Ovary (tissue), 9 donors: ENCODE data around the gene ZBED2. TPM values are rescaled to one million over a fixed set of nuclear protein-coding genes. Genes with fewer than 3 reads are reported as not detected.

ENCODE experiments used
- DNase-seq, 5 donors: peaks; one replicate each; pipeline ENCODE4 v3.0.0-alpha.2; 2019 to 2020
- H3K27ac ChIP-seq, 2 donors: fragments of 200-600 bp; one replicate each; pipeline versions ENCODE4 v1.5.1 to v1.8.0; 2019 to 2022
- H3K27me3 ChIP-seq: fragments of 200-600 bp; one replicate; pipeline ENCODE4 v1.8.0; 2022
- H3K36me3 ChIP-seq: fragments of 200-600 bp; sonication (generic); one replicate; pipeline ENCODE4 v1.5.1; 2019
- H3K4me1 ChIP-seq: one replicate; pipeline ENCODE4 v1.8.1; 2013; ENCODE audit warnings: mild to moderate bottlenecking, moderate library complexity; ENCODE audit not compliant: insufficient read depth
- H3K4me3 ChIP-seq: fragments of 200-600 bp; sonication (generic); one replicate; pipeline ENCODE4 v1.5.1; 2017
- H3K9me3 ChIP-seq, 2 donors: fragments of 200-600 bp in 1 of 2; sonication (generic) in 1 of 2; one replicate each; pipeline versions ENCODE4 v1.5.1 to v1.8.1; 2013 to 2019; ENCODE audit warnings: mild to moderate bottlenecking in 1 of 2, moderate library complexity in 1 of 2
- CTCF ChIP-seq, 3 donors: fragments of 450-650 bp in 2 of 3; fragments of 200-600 bp in 1 of 3; IDR thresholded peaks; one replicate each; pipeline versions ENCODE4 v1.5.1 to v1.8.0; 2016 to 2022; ENCODE audit warnings: antibody characterized with exemption in 3 of 3, mild to moderate bottlenecking in 1 of 3
- EP300 ChIP-seq: sonication (generic); formaldehyde crosslinking; IDR thresholded peaks from one replicate; pipeline ENCODE4 v1.6.1; 2017; ENCODE audit warnings: antibody characterized with exemption
- POLR2A ChIP-seq: fragments of 450-650 bp; IDR thresholded peaks from one replicate; pipeline ENCODE4 v1.6.1; 2017; ENCODE audit warnings: antibody characterized with exemption, mild to moderate bottlenecking, moderate library complexity
- WGBS, 3 donors: extraction: QIAGEN DNeasy Blood & Tissue Kit in 1 of 3; methylation state at CpG; one replicate each; pipeline versions ENCODE4 v1.1.5 to v1.1.7; 2013 to 2017; 5-methylcytosine and 5-hydroxymethylcytosine counted together
- intact Hi-C, 4 donors: fragments of 100-400 bp; cut with DNase I; formaldehyde crosslinking; loops; one replicate each; pipeline versions ENCODE4 v1.11.0 to v1.15.1; 2022 to 2023
- polyA plus RNA-seq, 2 donors: library from polyadenylated mRNA; stranded (reverse); fragments of 200-250 nt in 1 of 2; fragments of 350-450 nt in 1 of 2; fragmentation: Illumina TruSeq in 1 of 2; extraction: RNeasy Lipid Tissue Mini Kit (QIAGEN cat#74804) in 1 of 2; gene quantifications; one replicate each; pipeline ENCODE4 v1.2.3, GENCODE V29; 2013 to 2014
- total RNA-seq, 7 donors: library from RNA; depleted of rRNA in 2 of 7; stranded (reverse); fragments of >200 nt in 2 of 7; fragmentation: NEBNext Ultra II Directional in 3 of 7; extraction: Animal tissue kit (Norgen Biotek cat#: 25700) in 3 of 7; gene quantifications; one replicate each; pipeline versions ENCODE4 v1.1.0 to v1.2.4, GENCODE V29; 2016 to 2023
- donor health status: DM: no; HTN: no; CAD: no; lungs with moderate emphysema.
- donor health status: DM: no; HTN: no; CAD: no.
- donor health status: Bipolar disorder and iron deficiency.
- donor health status: DM: yes; HTN: yes; CAD: no.
- donor health status: DM: no; HTN: no; CAD: no.
- donor health status: DM: yes; HTN: yes; CAD: no.

The ZBED2 gene
- total and polyA plus RNA-seq, 9 donors = 0.15 to 6.9 (median 0.87) TPM; not detected in 3

- no peaks in the 10 kb centered on the region for H3K36me3 ChIP-seq
- DNase-seq = no peak
- no peak for TF ChIP-seq CTCF (IDR thresholded peaks at IDR 0.05)
- TF ChIP-seq EP300 = no peak
- no peak for TF ChIP-seq POLR2A
- no peaks in the 10 kb centered on the region for H3K9me3 ChIP-seq
- H3K27ac ChIP-seq = no peak overlapping the region
- no peaks in the 10 kb centered on the region for H3K27me3 ChIP-seq
- no peaks in the 10 kb centered on the region for H3K4me1 ChIP-seq
- no peak overlapping the region for H3K4me3 ChIP-seq
- intact Hi-C loops = no loop called here
These were observed 6.6 kb downstream of the ZBED2 start for GRCh38 chr3:111588527-111588926.

GRCh38 chr3:111585217-111585616 is 9.9 kb downstream of the ZBED2 start:
- whole genome bisulfite sequencing, 3 donors = 57 to 66% (median 63%) methylated on average over 1 of the region's 1 CpG
- intact Hi-C loops = no loop called here
- DNase-seq = no peak
- H3K27ac ChIP-seq = no peak overlapping the region
- H3K4me1 ChIP-seq = no peaks in the 10 kb centered on the region
- no peaks in the 10 kb centered on the region for H3K9me3 ChIP-seq
- H3K27me3 ChIP-seq = no peaks in the 10 kb centered on the region
- TF ChIP-seq POLR2A (no peak), CTCF (IDR thresholded peaks at IDR 0.05) (no peak), EP300 (no peak)
- H3K36me3 ChIP-seq = no peaks in the 10 kb centered on the region
- no peak overlapping the region for H3K4me3 ChIP-seq

GRCh38 chr3:111584744-111585143 is 10.4 kb downstream of the ZBED2 start:
- no peaks in the 10 kb centered on the region for H3K9me3 ChIP-seq
- TF ChIP-seq EP300 (no peak), CTCF (IDR thresholded peaks at IDR 0.05) (no peak), POLR2A (no peak)
- intact Hi-C loops = no loop called here
- H3K27ac ChIP-seq = no peak overlapping the region
- no peaks in the 10 kb centered on the region for H3K27me3 ChIP-seq
- no peaks in the 10 kb centered on the region for H3K36me3 ChIP-seq
- no peaks in the 10 kb centered on the region for H3K4me1 ChIP-seq
- DNase-seq = no peak
- 84 to 91% (median 89%) methylated on average over 1 of the region's 1 CpG for WGBS, 3 donors
- H3K4me3 ChIP-seq = no peak overlapping the region

GRCh38 chr3:111582120-111582474 is 13.0 kb downstream of the ZBED2 start:
- H3K27me3 ChIP-seq = no peaks in the 10 kb centered on the region
- intact Hi-C loops = no loop called here
- TF ChIP-seq POLR2A (no peak), EP300 (no peak), CTCF (IDR thresholded peaks at IDR 0.05) (no peak)
- no peaks in the 10 kb centered on the region for H3K9me3 ChIP-seq
- no peak for DNase-seq
- H3K4me1 ChIP-seq = no peaks in the 10 kb centered on the region
- no peaks in the 10 kb centered on the region for H3K36me3 ChIP-seq
- H3K27ac ChIP-seq = no peak overlapping the region
- WGBS, 3 donors = 63 to 76% (median 64%) methylated on average over 1 of the region's 1 CpG
- H3K4me3 ChIP-seq = no peak overlapping the region
